Activated gamma-delta T cell treated with Interleukin-2 at 50 U/mL for 16 hours (primary cell): ENCODE measurements around the gene CTRL.

Experiments
- DNase-seq: peaks from one replicate; pipeline ENCODE4 v3.0.0-alpha.2; 2020

CTRL gene

DNA sequence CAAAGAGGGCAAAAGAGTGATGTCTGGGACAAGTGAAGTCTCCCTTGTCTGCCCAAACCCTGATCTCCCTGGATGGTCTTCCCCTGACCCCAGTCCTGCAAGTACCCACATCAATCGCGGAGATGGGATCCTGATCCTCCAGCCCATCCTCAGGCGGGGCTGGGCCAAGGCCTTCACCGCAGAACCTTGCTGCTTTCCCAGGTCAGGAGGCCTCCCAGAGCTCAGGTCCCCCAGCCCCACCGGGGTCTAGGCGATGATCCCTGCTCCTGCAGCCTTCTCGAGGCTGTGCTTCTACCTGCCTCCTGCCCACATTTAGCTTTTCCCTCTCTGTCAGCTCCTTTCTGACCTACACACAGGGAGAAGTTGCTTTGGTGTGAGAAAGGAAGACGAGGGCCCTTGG is 30.5 kb upstream of the CTRL start:
- DNase-seq = no peak

DNA sequence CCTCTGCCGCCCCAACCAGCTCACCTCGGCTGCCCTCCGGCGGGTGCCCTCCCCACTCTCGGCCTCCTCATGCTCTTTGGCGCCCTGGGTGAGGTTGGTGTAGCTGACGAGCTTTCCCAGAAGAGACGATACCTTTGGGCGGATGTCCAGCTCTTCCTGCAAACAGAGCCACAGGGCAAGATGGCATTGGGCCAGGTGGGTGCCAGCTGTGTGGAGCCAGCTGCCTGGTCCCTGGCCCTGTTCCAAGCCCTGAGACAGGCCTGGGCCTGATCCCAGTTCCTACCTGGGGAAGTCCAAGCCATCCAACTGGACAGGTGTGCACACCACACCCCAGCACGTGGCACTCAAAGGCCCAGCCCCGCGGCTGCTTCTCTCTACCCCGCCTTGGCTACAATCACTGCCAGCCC is 29.9 kb upstream of the CTRL start:
- DNase-seq = no peak

DNA sequence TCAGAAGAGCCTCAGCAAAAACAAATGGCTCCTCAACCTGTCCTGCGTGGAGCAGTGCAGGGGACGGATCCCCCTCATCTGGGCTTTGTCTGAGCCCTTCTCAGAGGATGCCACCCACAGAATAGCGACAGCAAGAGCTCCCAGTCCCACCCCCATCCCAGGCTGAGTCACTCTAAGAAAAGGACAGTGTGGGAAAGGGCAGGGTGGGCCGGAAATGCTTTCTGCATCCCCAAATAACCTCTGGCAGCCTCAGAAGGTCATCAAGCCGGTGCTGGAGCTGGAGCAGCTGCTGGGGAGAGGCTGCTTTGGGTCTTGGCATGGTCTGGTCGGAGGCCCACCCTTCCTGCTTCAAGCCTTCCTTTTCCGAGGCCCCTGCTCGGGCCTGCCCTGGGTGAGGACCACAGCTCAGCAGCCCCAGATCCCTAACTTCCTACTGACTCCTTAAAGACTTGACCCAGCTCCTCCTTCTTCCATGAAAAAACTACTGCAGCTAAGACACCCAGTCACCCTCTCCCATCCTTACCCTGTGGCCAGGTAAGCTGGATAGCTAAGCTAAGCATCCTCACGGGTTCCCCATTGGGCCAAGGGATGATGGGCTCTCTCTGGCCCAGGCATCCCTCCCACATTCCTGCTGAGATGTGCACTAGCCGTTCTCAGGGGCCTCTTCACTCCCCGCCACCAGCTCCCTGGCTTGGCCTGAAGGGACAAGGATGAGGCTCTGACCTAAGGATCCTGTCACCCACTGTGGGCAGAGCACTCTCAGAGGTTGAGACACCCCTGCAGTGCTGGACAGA is 28.1 kb upstream of the CTRL start:
- DNase-seq = no peak

DNA sequence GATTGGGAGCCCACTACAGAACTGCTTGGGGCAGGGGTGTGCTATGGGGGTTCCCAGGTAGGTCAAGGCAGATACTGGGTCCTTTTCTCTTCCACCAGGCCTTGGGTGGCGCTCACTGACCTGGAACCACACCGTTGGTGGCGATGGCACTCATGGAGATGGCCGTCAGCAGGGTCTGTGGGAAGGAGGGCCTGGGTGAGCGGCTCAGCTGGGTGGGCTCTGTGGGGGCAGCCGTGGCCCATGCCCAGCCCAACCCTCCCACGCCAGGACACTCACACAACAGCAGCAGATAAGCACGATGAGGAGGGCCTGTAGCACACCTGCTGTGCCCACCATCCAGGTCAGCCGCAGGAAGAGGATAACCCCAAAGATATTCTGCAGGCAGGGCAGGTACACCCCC is 26.0 kb upstream of the CTRL start:
- no peak for DNase-seq

DNA sequence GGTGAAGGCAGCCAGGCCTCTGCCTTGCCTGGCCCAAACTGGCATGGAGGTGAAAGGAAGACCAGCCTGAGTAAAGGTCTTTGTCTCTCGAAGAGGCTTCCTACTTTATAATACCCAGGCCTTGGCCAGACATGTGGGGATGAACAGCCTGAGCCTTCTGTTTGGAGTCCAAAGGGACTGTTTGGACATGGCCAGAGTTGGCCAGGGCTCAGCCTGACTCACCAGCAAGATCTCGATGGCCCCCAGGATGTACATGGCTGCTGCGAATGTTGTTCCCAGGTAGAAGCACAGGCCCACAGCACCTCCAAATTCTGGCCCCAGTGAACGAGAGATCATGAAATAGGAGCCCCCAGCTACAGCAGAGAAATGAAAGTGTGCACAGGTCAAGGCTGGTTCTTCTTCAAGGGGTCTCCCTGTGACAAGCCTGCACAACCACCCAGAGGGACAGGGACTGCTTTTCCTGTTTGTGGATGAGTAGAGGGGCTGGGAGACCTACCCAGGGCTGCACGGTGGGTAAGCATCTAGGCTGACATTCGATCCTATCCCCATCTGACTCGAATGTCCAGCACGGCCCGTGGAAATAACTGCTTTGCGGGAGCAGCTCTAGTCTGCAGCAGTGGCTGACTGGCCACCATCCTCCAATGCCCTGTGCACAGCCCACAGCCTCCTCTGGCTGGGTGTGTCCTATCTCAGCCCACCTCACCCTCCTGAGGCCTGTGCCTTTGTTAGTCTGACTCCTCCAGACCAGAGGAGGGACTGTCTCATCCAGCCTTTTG is 22.9 kb upstream of the CTRL start:
- DNase-seq = no peak

DNA sequence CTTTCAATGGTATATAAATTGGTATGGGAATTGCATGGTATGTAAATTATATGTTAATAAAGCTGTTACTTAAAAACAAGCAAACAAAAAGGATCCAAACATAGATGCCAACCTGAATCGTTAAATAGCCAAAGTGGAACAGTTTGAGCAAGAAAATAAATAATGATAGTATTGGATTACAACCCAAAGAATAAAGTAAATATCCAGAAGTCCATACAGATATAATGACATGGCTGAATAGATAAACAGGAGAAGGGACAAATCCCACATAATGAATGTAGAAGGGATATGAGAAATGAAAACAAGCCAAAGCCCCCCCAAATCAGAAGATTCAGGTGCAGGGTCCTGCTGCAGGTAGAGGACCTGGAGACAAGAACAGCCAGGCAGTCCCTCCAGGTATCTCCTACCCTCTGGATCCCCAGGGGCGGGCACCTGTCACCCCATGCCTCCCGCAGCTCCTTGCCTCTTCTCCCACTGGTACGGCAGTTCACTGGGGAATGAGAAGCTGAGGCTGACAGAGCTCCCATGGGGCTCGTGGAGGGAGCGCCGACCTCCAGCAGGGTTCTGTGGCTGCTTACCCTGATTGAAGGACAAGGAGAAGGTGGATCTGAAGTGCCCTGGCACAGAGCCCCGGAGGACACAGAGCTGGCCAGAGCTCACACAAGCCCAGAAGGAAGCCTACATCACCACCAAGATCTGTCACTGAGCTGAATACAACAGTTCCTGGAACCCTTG is 22.1 kb upstream of the CTRL start:
- no peak for DNase-seq

DNA sequence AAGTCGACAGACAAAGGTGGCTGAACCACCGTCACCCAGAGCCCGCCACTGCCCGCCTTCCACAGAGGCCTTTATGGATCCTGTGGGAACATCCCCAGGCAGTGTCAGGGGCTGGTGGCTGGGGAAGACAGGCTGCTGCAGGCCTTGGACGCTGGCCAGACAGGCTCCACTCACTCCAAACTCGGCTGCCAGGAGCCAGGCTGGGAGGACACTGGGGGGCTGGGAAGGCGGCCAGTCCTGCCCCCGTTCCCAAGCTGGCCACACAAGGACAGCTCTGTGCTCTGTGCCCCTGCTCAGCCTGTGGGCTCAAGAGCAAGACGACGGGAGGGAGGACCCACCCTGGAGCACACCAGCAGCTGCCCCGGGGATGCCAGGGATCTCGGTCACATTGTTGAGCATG is 19.8 kb upstream of the CTRL start:
- no peak for DNase-seq

DNA sequence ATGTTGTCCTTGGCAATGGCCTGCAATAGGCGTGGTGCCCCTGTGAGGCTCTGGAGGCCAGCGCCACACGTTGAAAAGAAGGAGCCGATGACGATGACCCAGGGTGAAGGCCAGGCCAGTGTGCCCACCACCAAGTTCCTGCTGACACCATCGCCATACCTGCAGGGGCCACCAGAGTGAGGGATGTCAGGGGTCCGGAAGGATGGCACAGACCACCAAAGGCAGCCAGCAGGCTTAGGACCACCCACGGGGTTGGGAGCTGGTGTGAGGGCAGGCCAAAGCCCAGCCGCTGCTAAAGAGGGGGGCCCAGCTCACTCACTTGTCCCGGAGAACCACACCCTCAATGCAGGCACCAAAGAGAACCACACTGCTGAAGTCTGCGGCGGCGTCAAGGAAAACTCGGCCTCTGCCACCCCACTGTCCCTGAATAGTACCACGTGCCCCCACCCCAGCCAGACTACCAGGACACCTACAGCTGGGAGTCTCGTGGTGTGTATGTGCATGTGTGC is 18.7 kb upstream of the CTRL start:
- DNase-seq = no peak

DNA sequence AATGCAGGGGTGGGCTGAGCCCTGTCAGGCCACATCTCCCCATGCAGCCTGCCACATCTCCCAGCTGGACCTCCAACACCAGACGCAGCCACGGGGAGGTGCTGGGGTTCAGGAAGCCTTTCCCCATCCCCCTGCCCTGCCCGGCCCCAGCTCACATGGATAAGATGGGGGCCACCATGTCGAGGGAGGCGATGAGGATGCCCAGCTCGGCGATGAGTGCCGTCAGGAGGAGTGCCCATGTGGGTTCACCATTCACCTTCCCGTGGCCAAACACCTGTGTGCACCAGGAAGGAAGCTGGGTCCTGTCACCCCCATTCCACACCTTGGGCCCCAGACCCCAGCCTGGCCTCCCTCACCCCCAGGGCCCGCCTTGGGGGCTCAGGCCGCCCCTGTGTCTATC is 18.0 kb upstream of the CTRL start:
- no peak for DNase-seq

DNA sequence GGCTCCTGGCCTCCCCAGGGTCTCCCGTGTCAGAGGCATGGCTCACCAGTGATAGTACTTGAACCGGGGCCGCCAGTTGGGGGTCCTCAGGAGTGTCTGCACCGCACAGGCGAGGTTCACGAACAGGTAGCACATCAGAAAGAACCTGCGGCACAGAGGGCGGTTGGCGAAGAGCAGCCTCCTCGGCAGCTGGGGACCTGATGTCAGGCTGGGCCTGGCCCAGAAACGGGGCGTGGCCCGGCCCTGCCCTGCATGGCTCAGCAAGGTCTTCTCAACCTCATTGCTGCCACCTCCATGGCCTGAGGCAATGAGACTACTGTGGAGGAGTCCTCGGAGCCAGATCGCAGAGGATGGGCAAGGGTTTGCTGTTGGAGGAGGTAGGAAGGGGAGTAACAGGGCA is 16.4 kb upstream of the CTRL start:
- DNase-seq = no peak

DNA sequence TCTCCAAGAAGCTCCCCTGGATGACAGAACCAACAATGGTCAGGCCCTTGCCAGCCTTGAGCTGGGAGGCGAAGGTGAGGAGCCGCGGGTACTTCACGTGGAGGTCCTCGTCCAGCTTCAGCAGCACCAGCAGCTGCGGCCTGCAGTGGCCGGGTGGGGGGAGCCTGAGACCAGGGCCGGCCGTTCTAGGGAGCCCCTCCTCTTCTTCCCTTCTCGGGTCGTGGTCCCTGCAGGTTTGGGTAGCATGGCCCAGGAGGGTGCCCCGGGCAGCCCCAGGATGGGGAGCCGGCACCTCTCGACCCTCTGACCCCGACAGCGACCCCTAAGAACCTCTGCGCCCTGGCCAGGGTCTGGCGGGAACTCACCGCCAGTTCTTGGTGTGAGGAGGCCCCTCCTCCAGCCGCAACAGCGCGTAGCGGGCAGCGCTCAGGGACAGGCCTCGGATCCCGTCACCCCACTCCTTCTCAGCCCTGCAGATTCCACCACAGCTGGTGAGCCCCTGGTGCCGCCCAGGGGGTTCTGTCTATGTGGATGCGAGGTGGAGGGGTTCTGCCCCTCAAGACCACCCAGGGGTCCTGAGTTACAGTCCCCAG is 15.4 kb upstream of the CTRL start:
- no peak for DNase-seq

DNA sequence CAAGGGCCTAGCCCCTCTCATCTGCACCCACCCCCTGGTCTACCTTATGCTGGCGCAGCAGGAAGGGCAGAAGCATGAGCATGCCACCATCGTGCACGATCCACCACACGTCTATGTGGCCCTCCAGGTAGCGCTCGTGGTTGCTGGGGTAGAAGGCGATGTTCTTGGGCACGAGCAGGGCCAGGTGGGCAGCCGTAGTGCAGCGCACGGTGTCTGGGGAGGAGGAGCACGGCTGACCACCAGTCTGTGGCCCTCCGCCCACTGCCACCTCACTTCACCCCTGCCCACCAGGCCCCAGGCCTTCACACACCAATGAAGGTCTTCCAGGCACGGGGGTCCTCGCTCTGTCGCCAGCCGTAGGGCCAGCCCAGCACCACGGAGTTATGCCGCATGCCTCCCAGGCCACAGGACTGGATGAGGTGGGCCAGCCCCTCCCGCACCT is 14.5 kb upstream of the CTRL start:
- DNase-seq = no peak

DNA sequence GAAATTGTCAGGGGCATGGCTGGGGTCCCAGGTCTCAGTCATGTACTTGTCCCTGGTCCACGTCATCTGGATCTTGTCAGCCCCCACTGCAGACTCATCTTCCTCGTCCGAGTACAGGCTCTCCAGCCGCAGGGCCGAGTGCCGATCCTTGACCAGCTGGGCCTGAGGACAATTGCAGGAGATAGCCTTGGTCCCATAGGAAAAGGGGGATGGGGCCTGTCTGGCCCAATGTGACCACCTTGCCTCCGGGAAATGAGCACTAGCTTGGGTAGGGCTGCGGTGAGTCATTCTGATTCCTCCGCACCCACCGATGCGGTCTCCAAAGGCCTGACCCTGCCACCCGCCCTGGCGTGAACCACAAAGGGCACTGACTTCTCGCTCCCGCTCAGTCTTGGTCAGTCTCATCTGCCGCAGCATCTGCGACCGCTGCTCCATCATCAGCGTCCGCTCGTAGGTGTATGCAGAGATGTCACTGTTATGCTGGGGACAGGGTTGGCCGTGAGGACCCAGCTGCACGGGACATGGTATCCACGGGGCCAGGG is 13.8 kb upstream of the CTRL start:
- DNase-seq = no peak

DNA sequence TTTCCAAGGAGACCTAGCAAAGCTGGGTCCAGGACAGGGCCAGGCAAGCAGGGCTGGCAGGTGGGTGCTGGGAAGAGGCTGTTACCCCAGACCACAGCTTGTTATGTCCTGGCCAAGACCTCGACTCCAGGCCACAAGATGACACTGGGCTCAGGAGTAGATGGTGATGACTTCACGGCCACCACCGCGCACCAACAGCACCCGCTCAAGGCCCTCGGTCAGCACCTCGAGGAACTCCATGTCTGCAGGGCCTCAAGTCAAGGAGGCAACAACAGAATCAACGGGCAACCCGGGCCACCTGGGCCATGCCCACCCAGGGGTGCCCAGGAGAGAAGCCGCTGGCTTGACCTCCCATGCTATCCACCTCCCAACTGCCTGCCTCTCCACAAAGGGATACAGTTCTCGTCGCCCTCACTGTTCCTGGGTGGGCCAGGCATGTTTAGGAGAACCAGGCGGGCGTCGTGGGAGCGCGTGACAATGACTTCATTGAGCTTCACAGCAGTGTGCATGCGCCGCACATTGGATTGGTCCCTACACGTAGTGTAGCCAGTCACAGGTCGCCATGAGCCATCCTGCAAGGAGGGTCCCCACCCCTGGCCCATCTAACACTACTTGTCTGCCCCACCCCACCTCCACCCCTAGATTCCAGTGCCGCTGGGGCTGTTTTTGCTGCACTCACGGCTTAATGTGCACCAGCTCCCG is 13.2 kb upstream of the CTRL start:
- no peak for DNase-seq

DNA sequence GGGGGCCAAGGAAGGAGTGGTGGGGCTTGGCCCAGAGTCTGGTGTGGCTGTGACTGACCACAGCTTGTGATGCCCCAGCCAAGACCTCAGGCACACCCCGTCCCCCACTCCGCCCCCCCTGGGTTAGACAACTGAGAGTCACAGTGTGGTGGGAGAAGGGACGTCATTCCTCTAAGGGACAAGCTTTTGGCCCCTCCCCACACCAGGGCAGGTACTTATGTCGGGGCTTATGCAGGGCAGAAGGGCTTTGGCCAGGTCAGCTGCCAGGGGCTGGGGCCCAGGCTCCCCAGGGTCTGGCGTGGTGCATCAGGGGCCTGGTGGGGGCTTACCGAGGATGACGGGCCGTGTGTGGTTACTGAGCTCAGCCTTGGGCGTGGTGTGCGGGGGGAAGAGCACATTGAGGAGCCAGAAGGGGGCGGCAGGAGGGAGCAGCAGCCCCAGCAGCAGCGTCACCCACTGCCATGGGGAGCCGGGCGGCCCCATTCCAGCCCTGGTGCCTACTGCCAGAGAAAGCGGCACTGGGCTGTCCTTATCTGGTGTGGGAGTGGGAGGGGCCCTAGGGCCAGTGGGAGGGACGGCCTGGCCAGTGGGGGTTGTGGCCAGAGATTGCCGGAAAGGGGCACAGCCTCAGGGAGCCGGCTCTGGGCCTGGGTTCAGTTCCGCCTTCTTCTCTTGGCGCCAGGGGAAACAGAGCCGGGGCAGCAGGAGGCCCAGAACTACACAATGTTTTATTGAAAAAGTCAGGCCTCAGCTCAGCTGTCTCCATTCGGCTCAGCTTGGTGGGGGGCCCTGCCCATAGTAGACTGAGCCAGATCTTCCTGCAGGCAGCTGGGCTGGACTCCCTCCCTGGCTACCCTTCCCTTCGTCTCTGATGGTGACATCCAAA is 12.2 kb upstream of the CTRL start, which contains the start of gene LCAT:
LCAT (minus strand) TSS at position 502 of the 886 bp plus-strand sequence; CDS start at position 483, 19 bp downstream.
- no peak for DNase-seq

DNA sequence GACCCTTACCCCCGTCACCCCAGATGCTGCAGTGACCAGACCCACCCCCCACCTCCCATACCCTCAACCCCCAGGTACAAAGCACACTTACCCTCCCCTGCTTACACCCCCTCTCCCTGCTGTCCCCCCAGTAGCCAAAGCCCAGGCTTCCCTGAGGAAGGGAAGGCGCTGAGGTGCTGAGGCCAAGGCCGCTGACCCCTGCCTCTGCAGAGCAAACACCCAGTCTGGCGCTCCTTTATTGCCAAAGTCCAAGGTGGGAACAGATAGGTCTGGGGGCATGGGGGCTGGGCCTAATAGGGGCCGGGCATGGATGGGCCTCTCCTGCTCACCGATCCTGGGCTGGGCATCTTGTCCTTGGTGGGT is 11.6 kb upstream of the CTRL start:
- DNase-seq = no peak

DNA sequence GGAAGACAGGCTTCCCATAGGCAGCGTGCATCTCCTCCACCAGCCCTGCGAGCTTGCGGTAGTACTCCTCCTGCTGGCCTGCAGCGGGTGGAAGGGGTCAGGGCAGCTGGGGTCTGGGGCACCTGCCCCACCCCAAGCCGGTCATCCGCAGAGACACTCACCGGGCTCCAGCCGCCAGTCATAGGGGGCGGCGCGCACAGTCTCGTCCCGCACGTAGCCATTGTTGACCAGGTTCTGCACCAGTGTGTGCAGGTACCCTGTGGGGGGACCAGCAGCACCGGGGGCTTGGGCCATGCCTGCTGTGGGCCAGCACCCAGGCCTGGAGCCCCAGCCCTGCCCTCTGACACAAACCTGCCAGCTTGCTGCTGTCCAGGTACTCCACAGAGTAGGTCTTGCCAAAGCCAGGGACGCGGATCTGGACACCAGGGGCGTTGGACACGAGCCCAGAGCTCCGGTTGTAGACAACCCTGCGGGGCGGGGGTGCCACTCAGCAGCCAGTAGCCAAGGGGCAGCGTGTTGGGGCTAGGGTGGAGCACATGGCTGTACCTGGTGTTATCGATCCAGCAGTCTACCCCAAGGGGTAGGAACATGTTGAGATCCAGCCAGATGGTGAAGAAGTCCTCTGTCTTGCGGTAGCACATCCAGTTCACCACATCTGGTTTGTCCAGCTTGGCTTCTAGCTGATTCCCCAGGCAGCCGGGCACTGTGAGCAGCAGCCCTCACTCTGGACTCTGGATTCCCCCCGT is 11.0 kb upstream of the CTRL start:
- no peak for DNase-seq

DNA sequence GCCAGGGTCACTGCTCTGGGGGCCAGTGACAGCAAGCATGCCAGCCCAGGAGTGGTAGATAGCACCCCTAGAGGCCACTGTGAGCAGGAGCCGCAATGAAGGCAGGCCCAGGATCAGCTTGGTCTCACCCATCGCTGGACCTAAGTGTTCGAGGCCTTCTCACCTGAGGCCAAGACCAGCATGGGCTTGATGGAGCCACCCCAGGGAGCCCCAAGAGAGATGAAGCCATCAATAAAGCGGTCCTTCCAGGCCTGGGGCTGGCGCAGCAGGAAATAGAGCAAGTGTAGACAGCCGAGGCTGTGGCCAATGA is 10.5 kb upstream of the CTRL start:
- peak; percentile 19 for DNase-seq

DNA sequence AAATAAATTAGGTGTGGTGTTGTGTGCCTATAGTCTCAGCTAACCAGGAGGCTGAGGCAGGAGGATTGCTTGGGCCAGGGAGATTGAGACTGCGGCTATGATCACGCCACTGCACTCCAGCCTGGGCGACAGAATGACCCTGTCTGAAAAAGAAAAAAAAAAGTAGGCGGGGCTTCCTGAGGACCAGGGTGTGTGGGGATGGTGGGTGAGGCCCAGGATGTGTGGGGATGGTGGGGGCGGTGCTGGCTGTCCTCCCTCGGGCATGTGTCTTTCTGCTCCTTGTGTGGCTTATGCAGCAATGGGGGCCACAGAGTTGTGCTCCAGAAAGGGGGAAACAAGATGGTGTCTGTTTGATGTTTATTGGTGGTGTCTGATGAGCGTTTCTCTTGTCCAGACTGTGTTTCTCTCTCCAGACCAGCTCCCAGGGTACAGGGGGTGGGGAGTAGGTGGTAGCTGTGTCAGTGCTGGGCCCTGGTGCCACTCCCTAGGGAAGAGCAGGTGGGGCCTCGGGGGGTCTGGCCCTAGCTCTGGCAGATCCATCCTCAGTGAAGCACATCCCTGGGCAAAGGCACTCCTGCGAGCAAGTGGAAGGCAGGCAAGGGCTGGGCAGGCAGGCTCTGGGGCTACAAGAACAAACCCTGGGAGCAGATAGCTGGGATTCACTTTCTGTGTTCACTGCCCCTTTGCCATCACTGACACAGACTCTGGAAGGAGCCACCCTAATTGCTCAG is 10.0 kb upstream of the CTRL start:
- DNase-seq = no peak
